HG03558 (cell line): ENCODE data around the gene RBBP6.

Experiments used
- ATAC-seq: cut with Tn5 transposase; IDR thresholded peaks from one replicate; pipeline ENCODE4 v1.9.1; 2021; ENCODE audit warnings: moderate number of reproducible peaks; ENCODE audit not compliant: unreplicated experiment; ENCODE audit errors: extremely low read depth

The RBBP6 gene

DNA sequence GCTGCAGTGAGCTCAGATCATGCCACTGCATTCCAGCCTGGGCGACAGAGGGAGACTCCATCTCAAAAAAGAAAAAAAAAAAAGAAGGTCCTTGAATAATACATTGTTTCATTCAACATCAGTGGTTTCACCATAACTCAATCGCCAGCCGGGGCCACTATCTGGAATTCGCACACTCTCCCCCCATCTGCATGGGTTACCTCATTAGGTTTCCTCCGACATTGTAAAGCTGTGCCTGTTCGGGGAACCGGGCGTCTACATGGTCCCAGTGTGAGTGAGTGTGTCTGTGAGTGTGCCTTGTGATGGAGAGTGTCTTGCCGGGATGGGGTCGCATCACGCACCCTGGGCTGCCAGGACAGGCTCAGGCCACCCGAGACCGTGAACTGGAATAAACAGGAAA is 16.6 kb upstream of the RBBP6 start:
- no peak for ATAC-seq

DNA sequence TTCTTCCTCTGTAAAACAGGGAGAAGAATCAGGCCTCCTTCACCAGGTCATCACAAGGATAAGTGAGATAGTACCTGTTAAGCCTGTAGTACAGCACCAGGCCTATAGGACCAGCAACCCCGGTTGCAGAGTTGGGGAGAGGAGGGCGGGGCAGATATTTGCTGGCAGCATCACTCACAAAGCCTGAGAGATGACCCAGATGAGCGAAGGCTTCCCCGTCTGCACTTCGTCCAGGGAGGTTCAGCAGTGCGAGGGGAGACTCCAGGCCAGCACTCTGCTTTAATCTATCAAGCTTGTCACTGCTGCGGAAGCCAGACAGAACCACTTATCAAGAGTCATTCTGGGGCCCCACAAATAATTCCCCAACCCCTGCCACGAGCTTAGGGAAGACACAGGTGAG is 15.8 kb upstream of the RBBP6 start:
- no peak for ATAC-seq

DNA sequence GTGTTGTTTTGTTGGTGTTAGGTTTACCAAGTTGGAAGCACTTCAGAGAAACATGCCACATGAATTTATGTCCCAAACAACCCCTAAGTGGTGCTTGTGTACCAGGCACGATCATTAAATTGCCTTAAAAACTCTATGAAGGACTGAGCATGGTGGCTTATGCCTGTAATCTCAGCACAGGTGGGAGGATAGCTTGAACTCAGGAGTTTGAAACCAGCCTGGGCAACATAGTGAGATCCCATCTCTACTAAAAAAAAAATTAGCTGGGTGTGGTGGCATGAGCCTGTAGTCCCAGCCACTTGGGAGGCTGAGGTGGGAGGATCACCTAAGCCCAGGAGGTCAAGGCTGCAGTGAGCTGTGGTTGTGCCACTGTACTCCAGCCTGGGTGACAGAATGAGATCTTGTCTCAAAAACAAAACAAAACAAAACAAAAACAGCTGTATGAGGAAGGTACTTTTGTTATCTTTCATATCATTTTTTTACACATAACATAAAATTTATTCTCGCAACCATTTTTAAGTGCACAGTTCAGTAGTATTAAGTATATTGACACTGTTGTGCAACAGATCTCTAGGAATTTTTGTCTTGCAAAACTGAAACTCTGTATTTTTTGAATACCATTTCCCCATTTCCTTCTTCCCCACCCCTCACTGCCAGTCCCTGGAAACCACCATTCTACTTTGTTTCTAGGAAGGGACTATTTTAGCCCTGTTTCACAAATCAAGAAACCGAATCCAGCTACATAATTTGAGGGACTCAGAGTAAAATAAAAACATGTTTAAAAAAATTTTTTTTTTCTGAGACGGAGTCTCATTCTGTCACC is 14.3 kb upstream of the RBBP6 start:
- ATAC-seq: no peak

DNA sequence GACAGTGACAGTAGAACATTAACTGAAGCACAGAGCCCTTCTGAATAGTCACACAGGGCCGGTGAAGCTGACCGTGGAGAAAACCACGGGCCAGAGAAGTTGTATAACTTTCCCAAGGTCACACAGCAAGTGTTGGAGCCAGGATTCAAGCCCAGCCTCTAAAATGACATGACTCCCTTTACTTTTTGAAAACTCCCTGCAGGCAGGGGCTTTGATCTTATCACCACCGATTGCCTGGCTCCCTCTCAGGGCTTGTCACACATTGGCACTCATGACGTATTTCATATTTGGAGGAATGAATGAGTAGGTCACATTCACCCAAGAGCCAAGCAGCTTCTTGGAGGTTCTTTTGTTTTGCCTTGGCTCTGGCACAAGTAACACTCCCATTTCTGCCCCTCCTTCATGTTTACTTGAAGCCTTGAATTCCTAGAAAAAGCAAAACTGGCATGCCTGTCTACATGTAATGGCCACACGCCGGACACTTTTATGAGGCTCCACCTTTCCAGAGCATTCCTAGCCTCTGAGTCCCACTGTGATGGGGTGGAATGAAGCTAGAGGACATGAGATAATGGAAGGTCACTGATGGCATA is 13.3 kb upstream of the RBBP6 start:
- no peak for ATAC-seq

DNA sequence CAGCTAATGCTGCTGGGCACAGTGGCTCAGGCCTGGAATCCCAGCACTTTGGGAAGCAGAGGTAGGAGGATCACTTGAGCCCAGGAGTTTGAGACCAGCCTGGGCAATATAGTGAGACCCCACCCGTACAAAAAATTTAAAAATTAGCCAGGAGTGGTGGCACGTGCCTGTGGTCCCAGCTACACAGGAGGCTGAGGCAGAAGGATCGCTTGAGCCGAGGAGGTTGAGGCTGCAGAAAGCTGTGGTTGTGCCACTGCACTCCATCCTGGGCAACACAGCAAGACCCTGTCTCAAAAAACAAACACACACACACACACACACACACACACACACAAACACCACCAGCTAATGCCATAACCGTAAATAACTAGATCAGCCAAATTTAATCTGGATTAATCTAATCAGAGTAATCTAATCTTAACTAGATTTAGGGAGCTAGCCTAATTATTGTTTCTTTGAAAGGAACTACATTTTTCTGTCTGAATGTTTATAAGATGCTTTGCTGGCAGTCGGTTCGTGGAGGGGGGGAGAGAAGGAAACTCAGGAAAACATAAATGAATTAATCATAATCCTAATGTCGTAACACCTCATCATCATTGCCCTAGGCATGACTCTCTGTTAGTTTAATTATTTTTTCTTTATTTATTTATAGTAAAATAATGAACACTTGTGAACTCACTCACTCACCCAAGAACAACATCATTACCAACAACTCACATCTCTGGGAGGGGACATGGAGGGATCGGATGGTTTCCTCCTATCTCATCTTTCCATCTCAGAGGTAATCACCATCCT is 12.5 kb upstream of the RBBP6 start:
- no peak for ATAC-seq

DNA sequence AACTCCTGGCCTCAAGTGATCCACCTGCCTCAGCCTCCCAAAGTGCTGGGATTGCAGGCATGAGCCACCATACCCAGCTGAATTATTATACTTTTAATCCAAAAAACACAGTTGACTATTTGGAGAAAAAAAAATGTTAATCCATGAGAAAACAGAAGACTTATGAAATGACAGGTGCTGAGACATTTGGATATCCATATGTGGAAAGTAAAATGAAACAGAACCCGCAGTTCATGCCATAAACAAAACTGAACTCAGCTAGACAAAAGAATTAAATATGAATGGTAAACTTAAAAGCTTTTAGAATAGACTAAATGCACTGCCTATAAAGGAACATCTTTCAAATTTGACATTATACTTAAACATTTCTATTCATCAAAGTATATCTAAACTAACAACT is 8.2 kb upstream of the RBBP6 start:
- no peak for ATAC-seq

DNA sequence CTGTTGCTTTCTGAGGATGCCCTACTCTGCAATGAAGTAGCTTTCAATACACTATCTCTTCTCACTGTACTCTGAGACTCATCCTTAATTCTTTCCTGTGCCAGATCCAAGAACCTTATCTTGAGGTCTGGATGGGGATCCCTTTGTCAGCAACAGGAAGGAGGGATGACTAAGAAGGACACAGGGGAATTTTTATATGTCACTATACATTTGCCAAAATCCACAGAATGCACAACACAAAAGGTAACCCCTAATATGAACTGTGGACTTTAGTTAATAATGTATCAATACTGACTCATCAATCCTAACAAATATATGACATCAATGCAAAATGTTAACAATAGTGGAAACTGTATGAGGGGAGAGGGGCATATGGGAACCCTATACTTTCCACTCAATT is 4.7 kb upstream of the RBBP6 start:
- ATAC-seq: no peak

DNA sequence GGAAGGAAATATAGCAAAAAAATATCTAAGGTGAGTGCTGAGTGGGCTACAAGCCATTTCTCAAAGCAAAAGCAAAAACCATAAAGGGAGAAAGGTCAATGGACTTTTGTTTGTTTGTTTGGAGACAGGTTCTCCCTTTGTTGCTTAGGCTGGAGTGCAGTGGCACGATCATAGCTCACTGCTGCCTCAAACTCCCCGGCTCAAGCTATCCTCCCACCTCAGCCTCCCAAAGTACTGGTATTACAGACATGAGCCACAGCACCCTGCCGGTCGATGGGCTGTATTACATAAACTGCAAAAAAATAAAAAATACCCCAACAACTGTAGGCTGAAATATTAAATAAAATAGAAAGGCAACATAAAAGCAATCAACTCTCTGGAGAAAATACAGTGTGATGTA is 3.5 kb upstream of the RBBP6 start:
- no peak for ATAC-seq

DNA sequence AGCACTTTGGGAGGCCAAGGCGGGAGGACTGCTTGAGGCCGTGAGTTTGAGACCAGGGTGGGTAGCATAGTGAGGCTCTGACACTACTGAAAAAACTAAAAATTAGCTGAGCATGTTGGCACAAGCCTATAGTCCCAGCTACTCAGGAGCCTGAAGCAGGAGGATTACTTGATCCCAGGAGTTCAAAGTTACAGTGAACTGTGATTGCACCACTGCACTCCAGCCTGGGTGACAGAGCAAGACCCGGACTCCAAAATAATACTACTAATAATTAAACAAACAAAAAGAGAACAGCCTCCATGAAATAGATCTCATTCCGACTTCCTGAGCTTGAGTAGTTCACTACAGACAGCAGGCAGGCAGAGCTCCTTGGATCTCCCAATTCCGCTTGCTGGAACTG is 2.7 kb upstream of the RBBP6 start:
- no peak for ATAC-seq

DNA sequence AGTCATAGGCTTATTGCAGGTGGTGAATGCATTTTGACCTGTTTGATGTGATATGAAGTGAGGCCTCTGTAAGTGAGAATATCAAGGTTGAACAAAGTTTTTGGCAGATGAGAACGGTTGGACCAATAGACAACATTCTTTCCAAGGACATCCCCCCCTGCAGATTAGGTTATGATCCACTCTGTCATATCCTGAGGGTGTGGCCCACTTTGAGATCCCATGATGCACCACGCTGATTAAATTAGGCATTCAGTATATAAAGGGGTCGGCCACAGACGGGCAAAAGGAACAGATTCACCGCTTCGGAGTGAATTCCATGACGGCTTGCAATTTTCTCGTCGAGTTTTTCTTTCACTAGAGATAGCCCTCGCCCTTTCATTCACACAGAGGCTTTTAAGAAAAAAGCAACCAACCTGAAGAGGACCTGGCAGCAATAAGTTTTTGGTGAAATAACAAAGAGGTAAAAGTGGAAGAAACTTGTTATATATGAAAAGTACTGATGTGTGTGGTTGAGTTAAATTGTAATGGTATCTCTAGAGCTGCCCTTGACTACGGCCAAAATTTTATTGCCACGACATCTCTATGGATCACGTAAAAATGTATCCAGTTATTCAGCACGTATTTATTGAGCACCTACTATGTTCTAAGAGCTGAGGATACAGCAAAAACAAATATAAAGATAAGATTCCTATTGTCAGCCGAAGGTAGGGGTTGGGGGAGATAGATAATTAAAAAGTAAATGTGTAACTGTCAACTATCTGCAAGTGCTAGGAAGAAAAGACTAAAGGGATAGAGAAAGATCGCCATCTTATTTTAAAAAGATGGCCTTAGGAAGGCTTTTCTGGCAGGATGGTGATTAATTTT is 1.7 kb upstream of the RBBP6 start:
- no peak for ATAC-seq

DNA sequence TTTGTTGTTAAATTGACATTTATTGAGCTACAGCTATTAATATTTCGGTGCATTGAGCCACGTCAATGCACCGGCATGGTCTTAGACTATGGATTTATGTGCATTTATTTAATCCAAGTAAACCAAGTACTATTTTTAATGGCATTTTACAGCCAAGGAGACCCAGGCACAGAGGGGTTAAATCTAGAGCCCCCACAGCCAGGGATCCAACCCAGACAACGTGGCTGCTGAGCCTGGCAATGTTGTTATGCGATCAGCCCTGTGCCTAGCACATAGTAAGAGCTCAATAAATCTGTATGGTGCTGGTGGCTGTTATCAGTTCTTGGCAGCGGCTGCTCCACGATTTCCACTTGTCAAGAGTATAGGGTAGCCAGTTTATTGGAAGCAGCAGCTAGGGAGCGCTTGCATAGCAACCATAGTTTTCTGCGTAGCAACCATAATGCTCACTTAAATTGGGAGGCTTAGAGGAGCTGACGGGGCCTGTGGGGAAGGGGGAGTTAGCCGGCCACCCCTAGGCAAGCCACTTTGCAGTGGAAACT is 541 bp upstream of the RBBP6 start:
- no peak for ATAC-seq

DNA sequence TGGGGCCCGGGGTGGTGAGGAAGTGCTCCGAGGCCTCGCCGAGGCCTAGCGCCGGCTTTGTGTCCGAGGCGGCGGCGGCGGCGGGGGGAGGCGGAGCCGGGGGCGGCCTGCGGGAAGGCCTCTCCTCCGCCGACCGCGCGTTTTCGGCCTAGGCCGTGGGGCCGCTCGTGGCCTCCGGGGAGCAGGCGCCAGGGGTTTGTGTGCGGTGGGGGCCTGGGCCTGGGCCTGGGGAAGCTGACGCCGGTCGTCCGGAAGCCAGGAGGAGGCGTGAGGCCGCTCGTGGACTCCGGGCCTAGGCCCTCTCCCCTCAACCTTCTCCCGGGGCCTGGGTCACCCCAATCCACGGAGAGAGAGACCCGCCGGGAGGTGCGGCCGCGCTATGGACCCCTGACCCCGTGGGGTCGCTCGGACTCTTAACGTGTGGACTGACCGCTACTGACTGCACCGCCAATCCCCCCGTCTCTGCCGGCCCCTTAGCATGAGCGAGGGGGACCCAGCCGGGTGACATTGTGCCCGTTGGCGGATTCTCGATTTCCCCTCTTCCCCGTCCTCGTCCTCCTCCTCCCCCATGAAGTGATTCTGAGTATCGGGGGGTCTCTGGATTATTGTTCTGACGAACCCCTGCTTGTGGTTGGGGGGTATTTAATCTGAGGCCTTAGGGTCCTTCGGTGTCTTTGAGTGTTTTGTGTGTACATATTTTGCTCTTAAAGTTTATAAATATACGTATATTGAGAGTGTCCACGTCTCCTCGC is 660 bp downstream of the RBBP6 start:
- ATAC-seq: peak; percentile 11

DNA sequence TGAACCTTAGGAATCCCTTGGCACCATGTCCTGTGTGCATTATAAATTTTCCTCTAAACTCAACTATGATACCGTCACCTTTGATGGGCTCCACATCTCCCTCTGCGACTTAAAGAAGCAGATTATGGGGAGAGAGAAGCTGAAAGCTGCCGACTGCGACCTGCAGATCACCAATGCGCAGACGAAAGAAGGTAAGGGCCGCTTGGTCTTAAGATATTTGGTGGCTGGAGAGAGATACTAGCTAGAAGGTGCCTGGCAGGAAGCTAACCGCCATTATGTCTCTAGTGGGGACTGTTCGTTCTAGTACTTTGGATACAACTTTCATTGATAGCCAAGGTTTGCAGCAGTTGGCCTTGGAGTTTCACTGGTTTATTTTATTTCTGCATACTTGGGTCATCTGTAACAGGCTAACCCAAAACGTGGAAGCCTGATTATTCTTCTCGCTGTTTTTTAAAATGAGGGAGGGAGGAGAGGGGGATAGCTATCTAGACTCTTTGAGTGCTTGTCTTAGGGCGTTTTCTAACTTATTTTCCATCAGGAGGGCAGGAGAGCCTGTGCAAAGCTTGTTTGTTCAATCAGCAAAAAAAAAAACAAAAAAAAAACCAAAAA is 1.3 kb downstream of the RBBP6 start:
- ATAC-seq: no peak

DNA sequence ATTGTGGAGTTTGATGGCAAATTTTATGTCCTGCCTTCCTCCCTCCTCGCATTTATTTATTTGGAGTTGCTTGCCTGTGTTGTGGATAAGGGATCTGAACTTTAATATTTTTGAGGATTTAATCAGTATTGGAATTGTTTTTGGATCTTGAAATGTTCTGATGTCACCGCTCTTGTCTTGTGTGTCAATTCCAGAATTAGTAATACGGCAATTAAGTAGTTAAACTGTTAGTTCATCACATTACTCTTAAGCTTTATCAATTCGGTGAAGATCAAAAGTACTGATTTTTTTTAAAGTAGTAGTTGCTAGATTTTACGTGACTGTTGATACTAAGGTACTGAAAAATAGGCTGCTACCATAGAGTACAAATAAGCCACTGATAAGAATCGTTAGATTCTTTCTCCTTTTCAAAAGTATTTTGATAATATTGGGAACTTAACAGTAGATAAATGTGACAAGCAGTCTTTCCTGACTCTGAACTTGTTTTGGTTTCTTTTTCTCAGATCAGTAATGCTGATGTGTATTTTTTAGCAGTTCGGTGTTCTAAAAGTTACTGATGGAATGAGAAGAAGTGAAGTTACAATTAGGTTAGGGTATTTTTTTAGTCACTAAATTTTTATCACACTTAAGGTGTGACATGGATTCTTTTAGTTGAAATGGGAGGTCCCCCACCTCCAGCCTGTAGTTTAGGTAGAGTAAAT is 2.0 kb downstream of the RBBP6 start:
- no peak for ATAC-seq

DNA sequence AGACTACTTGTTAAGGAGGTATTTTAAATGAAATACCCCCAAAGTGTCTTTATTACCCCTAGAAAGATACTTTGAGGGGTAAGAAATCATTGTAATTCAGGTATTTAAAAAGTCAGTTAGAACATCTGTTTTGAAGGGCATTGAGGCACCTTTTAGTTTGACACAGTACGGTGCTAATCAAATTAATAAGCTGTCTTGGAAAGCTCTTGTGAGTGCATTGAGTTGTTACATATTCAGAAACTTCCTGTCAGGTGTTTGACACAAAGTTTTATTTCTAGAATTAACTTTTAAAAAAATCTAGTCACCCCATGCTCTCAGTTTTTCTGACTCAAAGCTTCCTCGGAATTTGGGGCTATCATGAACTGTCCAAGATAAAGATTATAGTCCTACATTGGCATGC is 4.6 kb downstream of the RBBP6 start:
- no peak for ATAC-seq

DNA sequence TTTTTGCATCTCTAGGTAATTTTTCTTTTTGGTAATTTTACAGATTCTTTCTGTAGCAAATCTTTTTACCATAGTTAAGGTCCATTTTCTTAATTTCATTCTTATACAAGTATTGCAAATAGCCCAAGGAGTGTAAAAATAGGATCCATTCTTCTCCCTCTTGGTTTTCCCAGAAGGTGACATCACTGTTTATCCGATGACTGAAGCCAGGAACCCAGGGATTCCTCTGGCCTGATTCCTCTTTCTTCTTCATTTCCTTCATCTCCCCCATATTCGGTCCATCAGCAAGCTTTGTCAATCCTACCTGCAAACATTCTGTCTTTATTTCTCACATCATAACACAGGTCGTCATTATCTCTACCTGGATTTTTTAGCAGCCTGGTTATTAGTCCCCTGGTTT is 5.3 kb downstream of the RBBP6 start:
- no peak for ATAC-seq

DNA sequence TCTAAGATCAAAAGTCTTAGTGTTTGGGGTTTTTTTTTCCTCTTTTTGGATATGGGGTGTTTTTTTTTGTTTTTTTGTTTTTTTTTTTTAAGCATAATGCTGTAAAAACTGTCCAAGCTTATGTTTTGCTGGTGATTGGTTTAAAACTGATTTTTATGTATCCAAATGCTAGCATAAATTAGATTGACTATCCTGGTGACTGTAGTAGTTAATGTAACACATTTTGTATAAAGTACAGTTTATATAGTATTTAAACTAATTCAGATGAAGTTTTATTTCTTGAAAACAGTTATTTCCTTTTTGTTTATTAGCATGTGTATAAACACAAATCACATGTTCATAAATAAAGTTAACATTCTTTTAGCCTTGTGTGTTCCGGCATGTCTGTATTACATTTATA is 10.9 kb downstream of the RBBP6 start:
- no peak for ATAC-seq

DNA sequence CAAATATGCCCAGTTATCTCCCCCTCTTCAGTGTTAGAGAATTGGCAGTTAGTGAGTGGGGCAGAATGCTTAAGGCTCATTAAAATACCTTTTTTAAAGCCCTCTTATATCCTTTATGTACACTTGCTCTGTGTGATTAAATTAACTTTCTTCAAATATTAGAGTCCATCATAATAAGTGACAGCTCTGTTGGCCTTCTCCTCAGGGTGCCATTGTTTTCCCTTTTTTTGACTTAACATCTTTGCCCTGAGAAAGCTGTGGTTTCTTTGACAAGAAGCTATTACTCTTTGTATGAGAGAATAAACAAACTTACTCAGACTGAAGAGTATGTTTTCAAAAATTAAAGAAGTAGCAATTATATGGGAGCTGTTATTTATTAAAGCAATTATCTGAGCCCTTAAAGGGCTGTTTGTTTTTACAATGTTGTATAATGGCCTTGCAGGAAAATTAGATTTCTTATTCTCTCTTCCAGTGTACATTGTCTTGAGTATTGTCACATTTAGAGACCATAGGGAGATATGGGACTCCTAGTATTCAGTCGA is 13.4 kb downstream of the RBBP6 start:
- ATAC-seq: no peak
